Lower leg skin (tissue), 3 donors: Measurements from ENCODE around the gene TENM4.

Source experiments
- CTCF ChIP-seq, 3 donors: fragments of 450-650 bp; IDR thresholded peaks; one replicate each; pipeline ENCODE4 v1.5.1; 2016; ENCODE audit warnings: antibody characterized with exemption in 3 of 3, mild to moderate bottlenecking in 3 of 3, moderate library complexity in 2 of 3
- POLR2A ChIP-seq, 2 donors: fragments of 450-650 bp; IDR thresholded peaks; one replicate each; pipeline ENCODE4 v1.6.1; 2016 to 2017; ENCODE audit warnings: antibody characterized with exemption in 2 of 2, mild to moderate bottlenecking in 1 of 2, moderate library complexity in 1 of 2

- TF ChIP-seq CTCF (IDR thresholded peaks at IDR 0.05): no peak
- TF ChIP-seq POLR2A (IDR thresholded peaks at IDR 0.05): no peak
These were observed 802 bp downstream of the TENM4 start for GRCh38 chr11:79439886-79440570.
